IMR-90 (cell line): Measurements from ENCODE around the gene AWAT2.

Experiments used
- CEBPB ChIP-seq: IDR thresholded peaks from 2 replicates; pipeline ENCODE4 v1.6.1; 2012; ENCODE audit warnings: low read depth, low read length, improper control_type of control experiment
- CHD1 ChIP-seq: IDR thresholded peaks from 2 replicates; pipeline ENCODE4 v1.6.1; 2012; ENCODE audit warnings: low read depth, low read length, improper control_type of control experiment
- FOS ChIP-seq: fragments of 150-350 bp; IDR thresholded peaks from 2 replicates; pipeline ENCODE4 v1.6.1; 2016; ENCODE audit warnings: low read depth, low read length
- POLR2A ChIP-seq: IDR thresholded peaks from 2 replicates; pipeline ENCODE4 v1.6.1; 2012; ENCODE audit warnings: mild to moderate bottlenecking, low read depth, low read length
- RCOR1 ChIP-seq: IDR thresholded peaks from 2 replicates; pipeline ENCODE4 v1.6.1; 2012; ENCODE audit warnings: mild to moderate bottlenecking, low read length, improper control_type of control experiment; ENCODE audit not compliant: insufficient replicate concordance
- TF ChIP-seq, protein P1 (sequence below): conservative IDR thresholded peaks from 2 replicates; pipeline ENCODE4 v1.5.1; 2012; ENCODE audit warnings: mild to moderate bottlenecking, low read depth, low read length, improper control_type of control experiment
- TF ChIP-seq, protein P2 (sequence below): fragments of 150-350 bp; IDR thresholded peaks from 2 replicates; pipeline ENCODE4 v1.6.1; 2016; ENCODE audit warnings: low read depth, mild to moderate bottlenecking, low read length, moderate library complexity, borderline replicate concordance

DNA sequence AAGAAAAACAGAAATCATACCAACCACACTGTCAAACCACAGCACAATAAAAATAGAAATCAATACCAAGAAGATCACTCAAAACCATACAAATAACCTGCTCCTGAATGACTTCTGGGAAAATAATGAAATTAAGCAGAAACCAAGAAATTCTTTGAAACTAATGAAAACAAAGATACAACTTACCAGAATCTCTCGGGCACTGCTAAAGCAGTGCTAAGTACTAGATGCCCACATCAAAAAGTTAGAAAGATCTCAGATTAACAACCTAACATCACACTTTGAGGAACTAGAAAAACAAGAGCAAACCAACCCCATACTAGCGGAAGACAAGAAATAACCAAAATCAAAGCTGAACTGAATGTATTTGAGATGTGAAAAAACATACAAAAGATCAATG, 33.2 kb downstream of the AWAT2 start:
- TF ChIP-seq, protein P1, sequence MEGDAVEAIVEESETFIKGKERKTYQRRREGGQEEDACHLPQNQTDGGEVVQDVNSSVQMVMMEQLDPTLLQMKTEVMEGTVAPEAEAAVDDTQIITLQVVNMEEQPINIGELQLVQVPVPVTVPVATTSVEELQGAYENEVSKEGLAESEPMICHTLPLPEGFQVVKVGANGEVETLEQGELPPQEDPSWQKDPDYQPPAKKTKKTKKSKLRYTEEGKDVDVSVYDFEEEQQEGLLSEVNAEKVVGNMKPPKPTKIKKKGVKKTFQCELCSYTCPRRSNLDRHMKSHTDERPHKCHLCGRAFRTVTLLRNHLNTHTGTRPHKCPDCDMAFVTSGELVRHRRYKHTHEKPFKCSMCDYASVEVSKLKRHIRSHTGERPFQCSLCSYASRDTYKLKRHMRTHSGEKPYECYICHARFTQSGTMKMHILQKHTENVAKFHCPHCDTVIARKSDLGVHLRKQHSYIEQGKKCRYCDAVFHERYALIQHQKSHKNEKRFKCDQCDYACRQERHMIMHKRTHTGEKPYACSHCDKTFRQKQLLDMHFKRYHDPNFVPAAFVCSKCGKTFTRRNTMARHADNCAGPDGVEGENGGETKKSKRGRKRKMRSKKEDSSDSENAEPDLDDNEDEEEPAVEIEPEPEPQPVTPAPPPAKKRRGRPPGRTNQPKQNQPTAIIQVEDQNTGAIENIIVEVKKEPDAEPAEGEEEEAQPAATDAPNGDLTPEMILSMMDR, result no peak
- TF ChIP-seq FOS (no peak), CEBPB (no peak), POLR2A (no peak), CHD1 (no peak), RCOR1 (no peak)
- TF ChIP-seq, protein P2, sequence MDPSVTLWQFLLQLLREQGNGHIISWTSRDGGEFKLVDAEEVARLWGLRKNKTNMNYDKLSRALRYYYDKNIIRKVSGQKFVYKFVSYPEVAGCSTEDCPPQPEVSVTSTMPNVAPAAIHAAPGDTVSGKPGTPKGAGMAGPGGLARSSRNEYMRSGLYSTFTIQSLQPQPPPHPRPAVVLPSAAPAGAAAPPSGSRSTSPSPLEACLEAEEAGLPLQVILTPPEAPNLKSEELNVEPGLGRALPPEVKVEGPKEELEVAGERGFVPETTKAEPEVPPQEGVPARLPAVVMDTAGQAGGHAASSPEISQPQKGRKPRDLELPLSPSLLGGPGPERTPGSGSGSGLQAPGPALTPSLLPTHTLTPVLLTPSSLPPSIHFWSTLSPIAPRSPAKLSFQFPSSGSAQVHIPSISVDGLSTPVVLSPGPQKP, result no peak
